Fibroblast of the aortic adventitia (primary cell): ENCODE measurements around the gene MIER2. TPM values are rescaled to one million over a fixed set of nuclear protein-coding genes. Genes with fewer than 3 reads are reported as not detected.
A peak's percentile ranks its signal among the peaks of the same experiment; 100 is the strongest.
"Not testable (repeated sequence)": the region's sequence is repeated elsewhere in the genome, so short reads cannot be mapped to it uniquely, and the experiment has no call there.

ENCODE experiments used
- DNase-seq: peaks from one replicate; pipeline ENCODE4 v3.0.0-alpha.2; 2010; ENCODE audit warnings: low read depth
- H3K4me3 ChIP-seq: 2 replicates; pipeline ENCODE4 v1.5.1; 2011; ENCODE audit warnings: low read depth, mild to moderate bottlenecking, control low read depth, low read length, moderate library complexity
- total RNA-seq: library from RNA; depleted of rRNA; stranded (reverse); fragments of >200 nt; gene quantifications from 2 replicates; pipeline ENCODE4 v1.2.3, GENCODE V29; 2012; ENCODE audit warnings: low replicate concordance
- TF ChIP-seq, protein P1 (sequence below): IDR thresholded peaks from 2 replicates; pipeline ENCODE4 v1.5.1; 2011; ENCODE audit warnings: mild to moderate bottlenecking, low read length, control low read depth, inconsistent platforms; ENCODE audit not compliant: insufficient read depth

Gene MIER2
- total RNA-seq, 1 donor = 13.2 TPM

DNA sequence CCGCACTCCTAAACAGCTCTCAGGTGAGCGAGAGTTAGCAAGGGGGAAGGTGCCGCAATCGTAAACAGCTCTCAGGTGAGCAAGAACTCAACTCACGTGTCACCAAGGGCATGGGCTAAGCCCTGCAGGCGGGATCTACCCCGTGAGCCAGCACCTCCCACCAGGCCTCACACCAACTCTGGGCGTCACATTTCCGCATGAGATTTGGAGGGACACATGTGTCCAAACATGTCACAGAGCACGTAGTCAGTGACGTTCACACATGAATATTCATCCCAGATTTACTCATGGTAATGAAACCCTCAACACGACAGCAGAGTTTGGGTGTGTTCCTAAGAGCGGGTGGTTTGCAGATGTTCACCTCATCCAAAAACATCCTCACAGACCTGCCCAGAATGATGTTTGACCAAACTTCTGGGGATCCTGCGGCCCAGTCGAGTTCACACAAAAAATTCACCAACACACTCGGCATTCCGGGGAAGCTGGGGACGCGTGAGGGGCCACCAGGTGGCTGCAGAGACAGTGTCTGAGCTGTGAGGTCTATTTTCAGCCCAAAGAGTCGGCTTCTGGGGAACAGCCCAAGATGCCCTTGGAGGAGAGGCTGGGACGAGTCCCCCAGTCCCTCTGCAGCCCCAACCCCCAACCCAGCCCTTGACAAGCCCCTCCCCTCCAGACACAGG lies 44.8 kb upstream of the MIER2 start:
- DNase-seq = no peak
- no peak overlapping the region for H3K4me3 ChIP-seq
- TF ChIP-seq, protein P1, sequence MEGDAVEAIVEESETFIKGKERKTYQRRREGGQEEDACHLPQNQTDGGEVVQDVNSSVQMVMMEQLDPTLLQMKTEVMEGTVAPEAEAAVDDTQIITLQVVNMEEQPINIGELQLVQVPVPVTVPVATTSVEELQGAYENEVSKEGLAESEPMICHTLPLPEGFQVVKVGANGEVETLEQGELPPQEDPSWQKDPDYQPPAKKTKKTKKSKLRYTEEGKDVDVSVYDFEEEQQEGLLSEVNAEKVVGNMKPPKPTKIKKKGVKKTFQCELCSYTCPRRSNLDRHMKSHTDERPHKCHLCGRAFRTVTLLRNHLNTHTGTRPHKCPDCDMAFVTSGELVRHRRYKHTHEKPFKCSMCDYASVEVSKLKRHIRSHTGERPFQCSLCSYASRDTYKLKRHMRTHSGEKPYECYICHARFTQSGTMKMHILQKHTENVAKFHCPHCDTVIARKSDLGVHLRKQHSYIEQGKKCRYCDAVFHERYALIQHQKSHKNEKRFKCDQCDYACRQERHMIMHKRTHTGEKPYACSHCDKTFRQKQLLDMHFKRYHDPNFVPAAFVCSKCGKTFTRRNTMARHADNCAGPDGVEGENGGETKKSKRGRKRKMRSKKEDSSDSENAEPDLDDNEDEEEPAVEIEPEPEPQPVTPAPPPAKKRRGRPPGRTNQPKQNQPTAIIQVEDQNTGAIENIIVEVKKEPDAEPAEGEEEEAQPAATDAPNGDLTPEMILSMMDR = no peak

- TF ChIP-seq, protein P1 = no peak
- H3K4me3 ChIP-seq = no peak overlapping the region
- DNase-seq = no peak
Observed at GRCh38 chr19:388691-389090, 44.1 kb upstream of the MIER2 start.

- TF ChIP-seq, protein P1 = no peak
- H3K4me3 ChIP-seq = no peak overlapping the region
- DNase-seq = no peak
Observed at GRCh38 chr19:387777-388176, 43.2 kb upstream of the MIER2 start.

- DNase-seq, H3K4me3 ChIP-seq: not testable (repeated sequence)
Observed at GRCh38 chr19:386632-387301, 42.2 kb upstream of the MIER2 start.

DNA sequence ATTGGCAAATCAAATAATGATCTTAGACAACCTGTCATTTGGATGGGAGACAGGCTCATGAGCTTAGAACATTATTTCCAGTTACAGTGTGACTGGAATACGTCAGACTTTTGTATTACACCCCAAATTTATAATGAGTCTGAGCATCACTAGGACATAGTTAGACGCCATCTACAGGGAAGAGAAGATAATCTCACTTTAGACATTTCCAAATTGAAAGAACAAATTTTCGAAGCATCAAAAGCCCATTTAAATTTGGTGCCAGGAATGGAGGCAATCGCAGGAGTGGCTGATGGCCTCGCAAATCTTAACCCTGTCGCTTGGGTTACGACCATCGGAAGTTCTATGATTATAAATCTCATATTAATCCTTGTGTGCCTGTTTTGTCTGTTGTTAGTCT lies 41.6 kb upstream of the MIER2 start:
- DNase-seq, H3K4me3 ChIP-seq: not testable (repeated sequence)

GRCh38 chr19:384799-385169 lies 40.2 kb upstream of the MIER2 start:
- H3K4me3 ChIP-seq = no peak overlapping the region
- TF ChIP-seq, protein P1 = no peak
- DNase-seq = no peak

- TF ChIP-seq, protein P1 = peak; percentile 44
- peak; percentile 5 for DNase-seq
- H3K4me3 ChIP-seq = no peak overlapping the region
Observed at GRCh38 chr19:383922-384798, 39.6 kb upstream of the MIER2 start.
